Kidney epithelial cell (primary cell): ENCODE data around the gene SPANXN3. TPM values are rescaled to one million over a fixed set of nuclear protein-coding genes. Genes with fewer than 3 reads are reported as not detected.

Source experiments
- DNase-seq: peaks from one replicate; pipeline ENCODE4 v3.0.0-alpha.2; 2010; ENCODE audit warnings: low read depth
- H3K27me3 ChIP-seq: 2 replicates; pipeline ENCODE4 v1.6.0; 2011; ENCODE audit warnings: low read length; ENCODE audit not compliant: control insufficient read depth, insufficient read depth
- H3K36me3 ChIP-seq: 2 replicates; pipeline ENCODE4 v1.5.1; 2011; ENCODE audit warnings: low read length; ENCODE audit not compliant: control insufficient read depth, insufficient read depth
- H3K4me3 ChIP-seq: 2 replicates; pipeline ENCODE4 v1.5.1; 2011; ENCODE audit warnings: low read depth, mild to moderate bottlenecking, control low read depth, low read length
- total RNA-seq: library from RNA; depleted of rRNA; stranded (reverse); fragments of >200 nt; gene quantifications from 2 replicates; pipeline ENCODE4 v1.2.3, GENCODE V29; 2015
- TF ChIP-seq, protein P1 (sequence below): IDR thresholded peaks from 2 replicates; pipeline ENCODE4 v1.5.1; 2011; ENCODE audit warnings: mild to moderate bottlenecking, moderate library complexity, low read length, control low read depth, inconsistent platforms; ENCODE audit not compliant: insufficient read depth, poor library complexity, severe bottlenecking

SPANXN3 gene
- total RNA-seq, 1 donor from 2014 or later = not detected

DNA sequence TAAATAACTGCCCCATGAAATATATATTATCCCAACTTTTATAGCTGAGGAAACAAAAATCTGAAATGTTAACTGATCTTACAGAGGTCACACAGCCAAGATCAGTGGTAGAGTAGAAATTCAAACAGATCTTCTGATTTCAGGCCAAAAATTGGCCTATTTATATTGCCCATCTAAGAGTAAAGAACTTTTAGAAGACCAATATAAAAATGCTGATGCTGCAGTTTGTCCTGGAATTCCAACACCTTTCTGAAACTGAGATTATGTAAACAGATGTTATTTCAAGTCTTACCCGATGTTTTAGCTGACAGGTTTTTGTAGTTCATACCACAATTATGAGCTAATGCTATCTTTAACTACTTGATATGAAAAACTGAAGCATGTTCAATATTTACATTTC lies 51.1 kb downstream of the SPANXN3 start:
- no peaks in the 10 kb centered on the region for H3K36me3 ChIP-seq
- TF ChIP-seq, protein P1, sequence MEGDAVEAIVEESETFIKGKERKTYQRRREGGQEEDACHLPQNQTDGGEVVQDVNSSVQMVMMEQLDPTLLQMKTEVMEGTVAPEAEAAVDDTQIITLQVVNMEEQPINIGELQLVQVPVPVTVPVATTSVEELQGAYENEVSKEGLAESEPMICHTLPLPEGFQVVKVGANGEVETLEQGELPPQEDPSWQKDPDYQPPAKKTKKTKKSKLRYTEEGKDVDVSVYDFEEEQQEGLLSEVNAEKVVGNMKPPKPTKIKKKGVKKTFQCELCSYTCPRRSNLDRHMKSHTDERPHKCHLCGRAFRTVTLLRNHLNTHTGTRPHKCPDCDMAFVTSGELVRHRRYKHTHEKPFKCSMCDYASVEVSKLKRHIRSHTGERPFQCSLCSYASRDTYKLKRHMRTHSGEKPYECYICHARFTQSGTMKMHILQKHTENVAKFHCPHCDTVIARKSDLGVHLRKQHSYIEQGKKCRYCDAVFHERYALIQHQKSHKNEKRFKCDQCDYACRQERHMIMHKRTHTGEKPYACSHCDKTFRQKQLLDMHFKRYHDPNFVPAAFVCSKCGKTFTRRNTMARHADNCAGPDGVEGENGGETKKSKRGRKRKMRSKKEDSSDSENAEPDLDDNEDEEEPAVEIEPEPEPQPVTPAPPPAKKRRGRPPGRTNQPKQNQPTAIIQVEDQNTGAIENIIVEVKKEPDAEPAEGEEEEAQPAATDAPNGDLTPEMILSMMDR = no peak
- no peaks in the 10 kb centered on the region for H3K27me3 ChIP-seq
- DNase-seq = no peak
- no peak overlapping the region for H3K4me3 ChIP-seq

DNA sequence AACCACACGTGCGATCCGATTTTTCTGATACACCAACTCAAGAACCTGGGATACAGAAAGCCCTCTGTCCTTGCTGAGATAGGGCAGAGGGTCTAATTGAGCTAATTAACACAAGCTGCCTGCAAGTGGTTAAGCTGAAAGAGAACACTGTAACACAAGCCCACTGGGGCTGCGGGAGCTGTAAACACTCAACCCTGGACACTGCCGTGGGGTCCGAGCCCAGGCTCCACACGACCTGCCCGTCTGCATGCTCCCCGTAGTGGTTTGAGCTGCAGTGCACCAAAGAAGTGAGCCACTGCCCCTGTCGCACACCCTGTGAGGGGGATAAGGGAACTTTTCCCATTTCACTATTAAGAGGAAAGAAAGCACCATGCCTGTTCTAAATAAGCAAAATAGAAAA lies 54.6 kb downstream of the SPANXN3 start:
- Histone ChIP-seq H3K36me3 (no peaks in the 10 kb centered on the region), H3K4me3 (no peak overlapping the region), H3K27me3 (no peaks in the 10 kb centered on the region)
- TF ChIP-seq, protein P1 = no peak
- DNase-seq = no peak

DNA sequence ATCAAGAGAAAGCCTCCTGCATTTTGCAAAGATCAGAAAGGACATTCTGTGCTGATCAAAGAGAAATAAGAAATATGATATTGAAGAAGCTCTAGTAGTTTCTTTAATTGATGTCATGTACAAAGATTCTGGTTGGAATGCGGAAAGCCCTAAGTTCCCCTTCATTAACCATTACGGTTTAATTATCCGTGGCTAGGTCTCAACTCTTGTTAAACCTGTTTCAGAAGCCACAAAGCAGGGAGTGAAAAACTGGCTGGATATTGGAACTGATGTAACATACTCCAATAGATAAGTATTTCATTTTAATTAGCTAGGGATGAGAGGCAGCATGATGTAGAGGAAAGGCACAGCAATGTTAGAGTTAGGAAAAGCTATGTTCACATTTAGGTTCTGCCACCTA lies 55.7 kb downstream of the SPANXN3 start:
- TF ChIP-seq, protein P1 = no peak
- DNase-seq = no peak
- Histone ChIP-seq H3K36me3 (no peaks in the 10 kb centered on the region), H3K27me3 (no peaks in the 10 kb centered on the region), H3K4me3 (no peak overlapping the region)

Other genes with a start within 250 kb of the SPANXN3 start
- gene SLITRK4, start 118.6 kb upstream of the SPANXN3 start, total RNA-seq = 3.4 and 5.1 TPM in 2 replicates
- gene SPANXN2, start 203.3 kb upstream of the SPANXN3 start, total RNA-seq = not detected in 2 replicates